ENCODE results near the gene CRTAC1.

Gene CRTAC1

GRCh38 chr10:98030093-98030821, at the start of gene CRTAC1:
TSS of gene CRTAC1 (minus strand) at chr10:98030621. CDS start at chr10:98030472, 149 bp downstream.
- peak; percentile 67 for DNase-seq

- DNase-seq = no peak
Measured at GRCh38 chr10:98078774-98079173, 48.4 kb upstream of the CRTAC1 start.

DNA sequence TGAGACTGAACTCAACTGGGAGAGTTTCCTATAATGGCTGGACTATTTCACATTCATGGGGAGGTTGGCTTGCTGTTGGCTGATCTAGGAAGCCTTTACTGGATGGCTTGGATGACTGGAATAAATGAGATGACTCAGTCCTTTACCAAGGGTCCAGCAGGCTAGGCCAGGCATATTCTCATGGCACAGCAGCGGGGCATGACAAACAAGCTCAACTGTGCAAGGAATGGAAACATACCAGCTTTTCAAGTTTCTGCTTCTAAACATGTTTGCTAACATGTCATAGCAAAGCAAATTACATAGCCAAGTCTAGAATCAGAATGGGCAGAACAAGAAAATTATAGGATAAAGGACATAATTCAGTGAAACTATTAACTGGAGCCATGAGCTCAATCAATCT, 46.8 kb upstream of the CRTAC1 start:
- DNase-seq = no peak

- no peak for DNase-seq
Measured at GRCh38 chr10:98076086-98076485, 45.7 kb upstream of the CRTAC1 start.

DNA sequence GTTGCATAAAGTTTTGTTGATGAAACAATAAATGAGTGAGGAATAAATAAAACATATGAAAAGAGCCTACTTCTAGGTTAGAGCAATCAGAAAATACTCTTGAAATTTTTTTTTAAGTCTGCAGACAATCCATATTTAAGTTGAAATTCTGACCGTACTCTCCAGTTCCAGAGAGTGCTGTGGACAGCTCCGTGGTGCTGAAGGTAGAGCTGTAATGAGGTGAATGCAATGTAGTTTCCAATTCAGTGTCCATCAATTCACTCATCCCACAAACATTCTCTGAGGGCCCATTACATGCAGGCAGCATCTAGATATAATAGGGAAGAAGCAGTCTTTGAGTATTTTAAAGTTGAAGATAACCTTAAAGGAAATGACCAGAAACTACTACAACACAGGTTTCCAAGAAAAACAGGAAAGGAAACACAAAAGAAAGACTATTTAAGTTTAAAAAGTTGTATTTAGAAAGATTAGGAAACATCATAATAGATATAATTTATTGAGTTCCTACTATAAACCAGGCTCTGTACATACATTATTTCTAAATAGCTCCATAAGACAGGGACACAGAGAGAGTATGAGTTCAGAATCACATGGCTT, 44.0 kb upstream of the CRTAC1 start:
- DNase-seq = no peak

- DNase-seq = no peak
Measured at GRCh38 chr10:98067165-98067564, 36.7 kb upstream of the CRTAC1 start.

DNA sequence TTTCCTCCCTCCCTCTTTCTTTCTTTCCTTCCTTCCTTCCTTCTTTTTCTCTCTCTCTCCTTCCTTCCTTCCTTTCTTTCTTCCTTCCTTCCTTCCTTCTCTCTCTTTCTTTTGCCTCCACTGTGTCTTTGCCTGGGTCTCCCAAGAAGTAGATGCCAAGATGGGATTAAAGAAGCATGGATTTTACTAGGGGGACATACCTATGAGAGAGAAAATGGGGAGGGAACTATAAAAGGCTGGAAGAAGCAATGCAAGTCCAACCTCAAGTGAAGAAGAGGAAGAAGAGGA, 33.3 kb upstream of the CRTAC1 start:
- no peak for DNase-seq

DNA sequence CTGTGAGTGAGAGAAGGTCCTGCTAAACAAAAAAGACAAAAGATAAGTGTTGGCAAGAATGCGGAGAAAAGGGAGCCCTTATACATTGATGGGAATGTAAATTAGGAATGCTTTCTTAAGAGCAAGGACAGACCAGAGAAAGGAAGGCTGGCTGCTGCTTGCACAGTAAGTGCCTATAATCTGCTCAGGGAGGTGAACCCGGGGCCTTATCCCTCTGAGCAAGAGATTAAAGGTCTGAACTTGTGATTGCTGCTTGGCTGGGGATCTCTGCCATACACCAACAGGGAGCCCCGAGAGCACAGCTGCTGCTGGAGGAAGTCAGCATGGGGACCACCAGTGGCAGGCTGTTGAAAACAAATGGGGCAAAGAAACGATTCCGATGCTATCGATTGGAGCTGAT, 32.0 kb upstream of the CRTAC1 start:
- DNase-seq = no peak

- no peak for DNase-seq
Measured at GRCh38 chr10:98060079-98060478, 29.7 kb upstream of the CRTAC1 start.

- DNase-seq = no peak
Measured at GRCh38 chr10:98058295-98058694, 27.9 kb upstream of the CRTAC1 start.

- no peak for DNase-seq
Measured at GRCh38 chr10:98055841-98056516, 25.6 kb upstream of the CRTAC1 start.

GRCh38 chr10:98047009-98047741, 16.8 kb upstream of the CRTAC1 start:
- DNase-seq = no peak

GRCh38 chr10:98045785-98046389, 15.5 kb upstream of the CRTAC1 start:
- DNase-seq = peak; percentile 24

- DNase-seq = no peak
Measured at GRCh38 chr10:98041352-98042043, 11.1 kb upstream of the CRTAC1 start.

GRCh38 chr10:98039690-98040381, 9.4 kb upstream of the CRTAC1 start:
- DNase-seq = no peak

DNA sequence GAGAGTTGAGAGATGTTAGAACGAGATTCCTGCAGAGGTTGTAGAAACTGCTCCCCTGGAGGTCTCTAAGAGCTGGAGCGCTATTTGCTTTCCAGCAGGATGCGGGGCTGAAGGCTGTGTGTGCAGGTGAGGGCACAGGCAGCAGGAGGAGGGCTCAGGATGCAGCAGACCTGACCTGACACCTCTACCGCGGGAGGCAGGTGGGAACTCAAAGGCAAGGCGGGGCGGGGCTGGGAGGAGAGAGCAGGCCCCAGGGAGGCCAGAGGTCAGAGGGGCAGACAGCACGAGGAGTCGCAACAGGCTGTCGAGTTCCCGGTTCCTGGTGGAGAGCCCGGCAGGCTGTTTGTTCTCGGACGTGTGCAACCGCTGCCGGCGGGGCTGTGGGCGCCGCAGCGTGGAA, 7.9 kb upstream of the CRTAC1 start:
- no peak for DNase-seq

DNA sequence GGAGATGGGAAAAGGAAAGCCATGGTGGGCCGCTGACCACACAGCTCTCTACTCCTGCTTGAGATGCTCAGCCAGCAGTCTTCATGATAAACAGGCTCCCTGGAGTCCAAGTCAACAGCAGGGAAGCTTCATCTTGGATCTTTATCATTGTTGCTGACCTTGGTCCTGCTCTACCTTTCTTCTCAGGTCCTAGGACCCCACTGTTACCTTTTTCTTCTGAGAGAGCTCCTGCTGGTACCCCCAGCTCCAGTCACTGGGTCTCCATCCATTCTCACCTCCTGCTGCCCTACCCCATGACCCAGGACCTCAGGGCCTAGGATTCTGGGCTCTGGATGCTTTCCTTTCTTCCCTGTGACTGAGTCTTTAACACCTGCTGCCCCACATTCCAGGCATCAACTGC, 5.2 kb upstream of the CRTAC1 start:
- DNase-seq = no peak

GRCh38 chr10:98033515-98033914, 3.1 kb upstream of the CRTAC1 start:
- DNase-seq = no peak

DNA sequence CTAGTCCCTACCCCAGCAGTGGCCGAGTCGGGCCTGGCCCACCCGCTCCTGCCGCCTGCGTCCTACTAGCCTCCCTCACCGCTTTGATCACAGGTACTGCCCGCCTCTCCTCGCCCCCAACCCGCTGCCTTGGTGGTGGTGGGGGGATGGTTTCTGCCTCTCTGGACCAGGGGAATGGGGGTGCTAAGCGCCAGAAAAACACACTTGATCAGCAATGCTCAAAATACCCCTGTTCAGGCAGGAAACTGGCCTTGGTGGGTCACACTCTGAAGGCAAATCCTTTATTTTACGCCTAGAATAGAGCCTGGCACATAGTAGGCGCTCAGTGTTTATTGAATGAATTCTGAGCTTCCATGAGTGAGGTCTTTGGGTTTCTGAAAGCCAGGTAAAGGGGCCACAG, 1.0 kb upstream of the CRTAC1 start:
- no peak for DNase-seq

- no peak for DNase-seq
Measured at GRCh38 chr10:98030991-98031431, 590 bp upstream of the CRTAC1 start.

DNA sequence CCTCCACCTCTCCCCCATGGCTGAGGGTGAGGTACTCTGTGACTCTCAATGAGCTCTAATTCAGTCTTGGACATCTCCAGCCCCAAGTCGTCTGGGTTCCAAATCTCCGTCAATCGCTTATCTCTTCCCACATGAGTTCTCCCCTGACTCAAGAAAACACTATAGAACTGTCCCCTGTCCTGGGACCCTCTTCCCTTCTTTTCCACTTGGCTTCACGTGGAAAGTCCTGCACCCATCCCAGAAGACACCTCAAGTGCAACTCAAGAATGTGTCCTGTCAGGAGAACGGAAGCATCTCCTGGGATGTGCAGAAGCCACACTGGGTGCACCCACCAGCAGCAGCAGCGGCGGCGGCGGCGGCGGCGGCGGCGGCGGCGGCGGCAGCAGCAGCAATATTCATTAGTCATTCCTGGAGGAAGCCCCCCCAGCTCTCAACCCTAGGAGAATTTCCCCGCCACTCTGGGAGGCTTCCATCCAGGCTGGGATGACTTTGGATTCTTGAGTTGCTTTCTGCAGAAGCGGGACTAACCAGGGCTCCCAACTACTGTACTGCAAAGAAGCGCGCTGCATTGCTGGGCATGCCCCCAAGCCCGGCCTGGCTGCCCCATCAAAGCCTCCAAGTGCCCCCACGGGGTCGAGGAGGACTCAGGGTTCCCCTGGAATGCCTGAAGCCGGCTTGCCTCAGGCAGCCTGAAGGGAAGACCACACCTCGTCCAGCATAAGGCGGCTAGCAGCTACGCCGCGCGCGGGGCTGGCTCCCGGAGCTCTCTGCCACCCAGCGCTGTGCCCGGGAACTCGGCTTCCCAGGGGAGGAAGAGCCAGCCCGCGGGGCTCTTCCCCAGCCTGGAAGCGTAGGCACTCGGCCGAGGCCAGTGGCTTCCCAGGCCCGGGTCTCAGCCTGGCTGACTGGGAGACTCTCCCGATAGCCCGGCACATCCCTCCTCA, 1.0 kb downstream of the CRTAC1 start:
- no peak for DNase-seq
